Sigmoid colon (tissue), 7 donors: Measurements from ENCODE around the gene AKAP9. TPM values are rescaled to one million over a fixed set of nuclear protein-coding genes. Genes with fewer than 3 reads are reported as not detected.
"Not testable (repeated sequence)": the region's sequence is repeated elsewhere in the genome, so short reads cannot be mapped to it uniquely, and the experiment has no call there.

ENCODE experiments used
- DNase-seq: peaks from one replicate; pipeline ENCODE4 v3.0.0-alpha.2; 2019
- H3K27ac ChIP-seq, 4 donors: fragments of 200-600 bp; sonication (generic); one replicate each; pipeline ENCODE4 v1.5.1; 2016 to 2019; ENCODE audit warnings: mild to moderate bottlenecking in 1 of 4
- H3K27me3 ChIP-seq, 3 donors: fragments of 200-600 bp; sonication (generic); one replicate each; pipeline ENCODE4 v1.5.1; 2019; ENCODE audit warnings: mild to moderate bottlenecking in 1 of 3
- H3K36me3 ChIP-seq, 4 donors: fragments of 200-600 bp; sonication (generic); one replicate each; pipeline ENCODE4 v1.5.1; 2016 to 2019
- H3K4me1 ChIP-seq, 4 donors: fragments of 200-600 bp; sonication (generic); one replicate each; pipeline ENCODE4 v1.5.1; 2017 to 2019
- H3K4me3 ChIP-seq, 4 donors: fragments of 200-600 bp; sonication (generic); one replicate each; pipeline ENCODE4 v1.5.1; 2017 to 2019; ENCODE audit warnings: mild to moderate bottlenecking in 2 of 4, moderate library complexity in 1 of 4
- H3K9me3 ChIP-seq, 4 donors: fragments of 200-600 bp in 3 of 4; sonication (generic) in 3 of 4; one replicate each; pipeline versions ENCODE4 v1.5.1 to v1.6.1; 2013 to 2019
- CTCF ChIP-seq, 4 experiments: fragments of 450-650 bp in 3 of 4; fragments of 200-600 bp in 1 of 4; IDR thresholded peaks; one replicate each; pipeline ENCODE4 v1.5.1; 2016 to 2019; ENCODE audit warnings: antibody characterized with exemption in 4 of 4, mild to moderate bottlenecking in 3 of 4, moderate library complexity in 2 of 4
- EP300 ChIP-seq, 4 donors: sonication (generic); formaldehyde crosslinking; IDR thresholded peaks; one replicate each; pipeline ENCODE4 v1.6.1; 2017; ENCODE audit warnings: antibody characterized with exemption in 4 of 4
- POLR2A ChIP-seq, 2 donors: fragments of 450-650 bp; IDR thresholded peaks; one replicate each; pipeline ENCODE4 v1.6.1; 2016; ENCODE audit warnings: antibody characterized with exemption in 2 of 2, mild to moderate bottlenecking in 2 of 2, moderate library complexity in 2 of 2
- POLR2AphosphoS5 ChIP-seq, 4 donors: sonication (generic); formaldehyde crosslinking; IDR thresholded peaks; one replicate each; pipeline ENCODE4 v1.6.1; 2017; ENCODE audit warnings: antibody characterized with exemption in 4 of 4
- WGBS, 2 donors: extraction: QIAGEN DNeasy Blood & Tissue Kit; methylation state at CpG; one replicate each; pipeline ENCODE4 v1.1.7; 2013; 5-methylcytosine and 5-hydroxymethylcytosine counted together
- intact Hi-C: fragments of 100-400 bp; cut with DNase I; formaldehyde crosslinking; loops from one replicate; pipeline ENCODE4 v1.15.1; 2023
- polyA plus RNA-seq, 3 donors: library from polyadenylated mRNA; stranded (reverse); fragments of 200-250 nt; gene quantifications; one replicate each; pipeline ENCODE4 v1.2.3, GENCODE V29; 2013
- total RNA-seq, 4 donors: library from RNA; depleted of rRNA; stranded (reverse); fragments of >200 nt; gene quantifications; one replicate each; pipeline ENCODE4 v1.1.0, GENCODE V29; 2016
- donor health status: healthy with polysubstance abuse.
- donor health status: Bipolar disorder and iron deficiency.
- donor health status: healthy.

The AKAP9 gene
- total and polyA plus RNA-seq, 7 donors = 34.0 to 90.9 (median 59.9) TPM

- no peak overlapping the region for H3K4me3 ChIP-seq
- TF ChIP-seq POLR2A (IDR thresholded peaks at IDR 0.05) (no peak), EP300 (IDR thresholded peaks at IDR 0.05) (no peak), CTCF (IDR thresholded peaks at IDR 0.05) (no peak), POLR2AphosphoS5 (IDR thresholded peaks at IDR 0.05) (no peak)
- no peaks in the 10 kb centered on the region for H3K4me1 ChIP-seq
- H3K36me3 ChIP-seq = peaks cover 0 to 12% (median 2%) of the 10 kb centered on the region in 4 donors
- H3K27me3 ChIP-seq = no peaks in the 10 kb centered on the region
- intact Hi-C loops = no loop called here
- WGBS, 2 donors = 91 to 98% methylated on average over 1 of the region's 1 CpG
- H3K27ac ChIP-seq = no peak overlapping the region
- DNase-seq = no peak
- no peaks in the 10 kb centered on the region for H3K9me3 ChIP-seq
These were observed 38.9 kb downstream of the AKAP9 start for GRCh38 chr7:91979590-91979989.

- not testable (repeated sequence) for H3K36me3 ChIP-seq, H3K27ac ChIP-seq
- WGBS, 2 donors = 98 to 100% methylated on average over 4 of the region's 4 CpGs
These were observed 41.7 kb downstream of the AKAP9 start for GRCh38 chr7:91982352-91982751.

GRCh38 chr7:91988213-91988612 is 47.6 kb downstream of the AKAP9 start:
- no peak overlapping the region for H3K27ac ChIP-seq
- no peak for TF ChIP-seq EP300 (IDR thresholded peaks at IDR 0.05)
- no peak for TF ChIP-seq CTCF (IDR thresholded peaks at IDR 0.05)
- no peak for TF ChIP-seq POLR2AphosphoS5 (IDR thresholded peaks at IDR 0.05)
- TF ChIP-seq POLR2A (IDR thresholded peaks at IDR 0.05) = no peak
- no peaks in the 10 kb centered on the region for H3K4me1 ChIP-seq
- H3K9me3 ChIP-seq = peaks cover 0 to 2% (median 0%) of the 10 kb centered on the region in 4 donors
- no peaks in the 10 kb centered on the region for H3K27me3 ChIP-seq
- H3K36me3 ChIP-seq = peaks cover 0 to 12% (median 2%) of the 10 kb centered on the region in 4 donors
- intact Hi-C loops = no loop called here
- no peak for DNase-seq
- H3K4me3 ChIP-seq = no peak overlapping the region

More at GRCh38 chr7:91982352-91982751, 41.7 kb downstream of the AKAP9 start:
- H3K4me3 ChIP-seq, intact Hi-C loops, H3K4me1 ChIP-seq, DNase-seq, H3K27me3 ChIP-seq, H3K9me3 ChIP-seq: not testable (repeated sequence)

- peaks cover 0 to 62% (median 23%) of the 10 kb centered on the region in 4 donors for H3K36me3 ChIP-seq
- 72 to 90% methylated on average over 3 of the region's 3 CpGs for WGBS, 2 donors
These were observed 53.3 kb downstream of the AKAP9 start for GRCh38 chr7:91993976-91994375.

GRCh38 chr7:91995391-91996105 is 54.9 kb downstream of the AKAP9 start:
- Histone ChIP-seq H3K27ac (no peak overlapping the region), H3K27me3 (no peaks in the 10 kb centered on the region), H3K4me3 (no peak overlapping the region), H3K4me1 (no peaks in the 10 kb centered on the region), H3K9me3 (no peaks in the 10 kb centered on the region), H3K36me3 (peaks cover 0 to 62% (median 23%) of the 10 kb centered on the region in 4 donors)
- WGBS, 2 donors = 76 to 82% methylated on average over 2 of the region's 2 CpGs
- TF ChIP-seq CTCF (IDR thresholded peaks at IDR 0.05) = no peak
- no peak for TF ChIP-seq POLR2A (IDR thresholded peaks at IDR 0.05)
- TF ChIP-seq EP300 (IDR thresholded peaks at IDR 0.05) = no peak
- no peak for TF ChIP-seq POLR2AphosphoS5 (IDR thresholded peaks at IDR 0.05)
- intact Hi-C loops = no loop called here
- no peak for DNase-seq

More at GRCh38 chr7:91993976-91994375, 53.3 kb downstream of the AKAP9 start:
- no peaks in the 10 kb centered on the region for H3K4me1 ChIP-seq
- DNase-seq = no peak
- intact Hi-C loops = no loop called here
- no peak overlapping the region for H3K4me3 ChIP-seq
- no peaks in the 10 kb centered on the region for H3K27me3 ChIP-seq
- H3K27ac ChIP-seq = no peak overlapping the region
- no peak for TF ChIP-seq CTCF (IDR thresholded peaks at IDR 0.05)
- no peak for TF ChIP-seq POLR2A (IDR thresholded peaks at IDR 0.05)
- TF ChIP-seq POLR2AphosphoS5 (IDR thresholded peaks at IDR 0.05) = no peak
- TF ChIP-seq EP300 (IDR thresholded peaks at IDR 0.05) = no peak
- H3K9me3 ChIP-seq = no peaks in the 10 kb centered on the region
